Endothelial cell of umbilical vein (primary cell): Measurements from ENCODE around the gene LAD1. TPM values are rescaled to one million over a fixed set of nuclear protein-coding genes. Genes with fewer than 3 reads are reported as not detected.
A peak's percentile ranks its signal among the peaks of the same experiment; 100 is the strongest.

Experiments used
- BruUV-seq: library from RNA; stranded (reverse); fragments of 400-500 nt; replicated peaks from 2 replicates; lab custom pipeline; 2021; lab: Mats Ljungman, UMichigan
- CTCF ChIA-PET: fragments of 300-600, 350-600 bp; sonication (Branson Sonifier 250); formaldehyde crosslinking; loops from one replicate; lab custom pipeline; 2021; ENCODE audit warnings: antibody characterized with exemption, inconsistent platforms; lab: Charles Lee
- POLR2A ChIA-PET: fragments of 300-600, 350-600 bp; sonication (Branson Sonifier 250); formaldehyde crosslinking; loops from one replicate; lab custom pipeline; 2021; ENCODE audit warnings: antibody characterized with exemption, inconsistent platforms; lab: Charles Lee
- DNase-seq: peaks from one replicate; pipeline ENCODE4 v3.0.0-alpha.2; 2011; ENCODE audit warnings: low read depth, low spot score
- FAIRE-seq: peaks from 2 replicates; lab custom pipeline; 2011; peaks lifted over from hg19 to GRCh38; lab: Jason Lieb, UNC
- H2AFZ ChIP-seq: 2 replicates; pipeline ENCODE4 v1.6.0; 2012; ENCODE audit warnings: low read depth, low read length, control low read depth, inconsistent platforms
- H3K27ac ChIP-seq: 2 replicates; pipeline ENCODE4 v1.5.1; 2011; ENCODE audit warnings: low read depth, mild to moderate bottlenecking, control low read depth, low read length, moderate library complexity; ENCODE audit not compliant: insufficient read depth
- H3K27me3 ChIP-seq, 2 experiments: 2 replicates each; pipeline versions ENCODE4 v1.6.0 to v1.6.1; 2011; ENCODE audit warnings: low read length in 2 of 2, mixed read lengths in 1 of 2; ENCODE audit not compliant: control insufficient read depth in 2 of 2, insufficient read depth in 2 of 2
- H3K36me3 ChIP-seq, 2 experiments: 2 replicates in 1 of 2; 3 replicates in 1 of 2; pipeline ENCODE4 v1.5.1; 2011; ENCODE audit warnings: low read length in 2 of 2, mild to moderate bottlenecking in 1 of 2, moderate library complexity in 1 of 2; ENCODE audit not compliant: control insufficient read depth in 2 of 2, insufficient read depth in 2 of 2; ENCODE audit errors: extremely low read depth in 1 of 2
- H3K4me1 ChIP-seq: 3 replicates; pipeline ENCODE4 v1.5.1; 2011; ENCODE audit warnings: mild to moderate bottlenecking, low read length; ENCODE audit not compliant: control insufficient read depth, insufficient read depth; ENCODE audit errors: extremely low read depth
- H3K4me2 ChIP-seq: 2 replicates; pipeline ENCODE4 v1.6.1; 2011; ENCODE audit warnings: low read length, control low read depth, mixed read lengths; ENCODE audit not compliant: insufficient read depth
- H3K4me3 ChIP-seq, 3 experiments: fragments of 200-600 bp in 1 of 3; sonication (generic), shearing (Covaris generic) in 1 of 3; replicated peaks in 1 of 3; 2 replicates each; pipeline ENCODE4 v1.5.1; 2011 to 2016; ENCODE audit warnings: control low read depth in 3 of 3, low read length in 3 of 3, mild to moderate bottlenecking in 2 of 3, inconsistent platforms in 1 of 3, low read depth in 1 of 3, moderate library complexity in 1 of 3; ENCODE audit not compliant: insufficient read depth in 1 of 3
- H3K79me2 ChIP-seq: 2 replicates; pipeline ENCODE4 v1.6.0; 2012; ENCODE audit warnings: low read length, inconsistent platforms; ENCODE audit not compliant: control insufficient read depth, insufficient read depth
- H3K9ac ChIP-seq: replicated peaks from 2 replicates; pipeline ENCODE3; 2011; ENCODE audit warnings: low read length, control low read depth; ENCODE audit not compliant: insufficient read depth; ENCODE audit errors: extremely low read depth
- H3K9me1 ChIP-seq: replicated peaks from 3 replicates; pipeline ENCODE4 v1.6.0; 2011; ENCODE audit warnings: mild to moderate bottlenecking, low read length; ENCODE audit not compliant: control insufficient read depth, insufficient read depth; ENCODE audit errors: extremely low read depth
- H3K9me3 ChIP-seq: replicated peaks from 2 replicates; pipeline ENCODE4 v1.5.1; 2012; ENCODE audit warnings: low read length, inconsistent platforms; ENCODE audit not compliant: control insufficient read depth, insufficient read depth
- H4K20me1 ChIP-seq: replicated peaks from 2 replicates; pipeline ENCODE3; 2011; ENCODE audit warnings: mild to moderate bottlenecking, low read length; ENCODE audit not compliant: control insufficient read depth, insufficient read depth; ENCODE audit errors: extremely low read depth
- CTCF ChIP-seq, 2 donors: IDR thresholded peaks; 1 replicate in 1 of 2; 2 replicates in 1 of 2; pipeline ENCODE4 v1.5.1; 2011; ENCODE audit warnings: low read length in 2 of 2, mild to moderate bottlenecking in 2 of 2, moderate library complexity in 2 of 2, control low read depth in 1 of 2, inconsistent platforms in 1 of 2, low read depth in 1 of 2; ENCODE audit not compliant: insufficient read depth in 1 of 2; ENCODE audit errors: extremely low read depth in 1 of 2
- FOS ChIP-seq: IDR thresholded peaks from 2 replicates; pipeline ENCODE4 v1.6.1; 2011; ENCODE audit warnings: mild to moderate bottlenecking, low read length, moderate library complexity, borderline replicate concordance; ENCODE audit not compliant: insufficient read depth
- GATA2 ChIP-seq: IDR thresholded peaks from 2 replicates; pipeline ENCODE4 v1.7.0; 2011; ENCODE audit warnings: low read depth, mild to moderate bottlenecking, moderate library complexity, mixed read lengths, low read length; ENCODE audit not compliant: insufficient read length, insufficient read depth
- MYC ChIP-seq: IDR thresholded peaks from one replicate; pipeline ENCODE4 v1.6.1; 2011; ENCODE audit warnings: mild to moderate bottlenecking, low read depth, low read length
- POLR2A ChIP-seq: IDR thresholded peaks from 2 replicates; pipeline ENCODE4 v1.6.1; 2012; ENCODE audit warnings: low read depth, mild to moderate bottlenecking, control low read depth, low read length
- dilution Hi-C: fragments of 300-500 bp; cut with MboI; formaldehyde crosslinking; loops from one replicate; pipeline ENCODE4 v1.15.0; 2019; ENCODE audit warnings: low sequenced_read_pairs; ENCODE audit not compliant: extremely low pct_ligation_motif_present
- intact Hi-C: fragments of 100-400 bp; cut with micrococcal nuclease; formaldehyde crosslinking; loops from one replicate; pipeline ENCODE4 v1.10.0; 2022
- polyA plus RNA-seq, 4 experiments: library from polyadenylated mRNA; depleted of rRNA in 3 of 4; stranded (reverse) in 3 of 4; unstranded in 1 of 4; fragments of >200 nt; gene quantifications; 2 replicates each; pipeline versions ENCODE4 v1.2.1 to v1.2.3, GENCODE V29; 2011 to 2012; ENCODE audit warnings: missing spikeins in 1 of 4
- total RNA-seq: library from RNA; stranded (reverse); gene quantifications from 2 replicates; pipeline ENCODE4 v1.2.3, GENCODE V29; 2021

LAD1 gene
- total and polyA plus RNA-seq, 2 donors (not counting 3 experiments of a cell fraction or from before 2014, with no cell fraction given), result not detected

GRCh38 chr1:201386208-201386607 is 12.9 kb downstream of the LAD1 start:
- POLR2A ChIA-PET, result no interaction called here
- H3K9ac ChIP-seq, result no peak overlapping the region
- no peak for TF ChIP-seq POLR2A
- TF ChIP-seq MYC, result no peak
- TF ChIP-seq FOS, result no peak
- no peak for TF ChIP-seq GATA2

GRCh38 chr1:201385299-201385891 is 13.7 kb downstream of the LAD1 start:
- Histone ChIP-seq H3K79me2 (no peaks in the 10 kb centered on the region), H3K27ac (no peak overlapping the region), H3K27me3 (peaks cover 0 to 5% of the 10 kb centered on the region in 2 experiments), H3K4me1 (no peaks in the 10 kb centered on the region), H3K9me1 (no peaks in the 10 kb centered on the region), H3K4me2 (no peak overlapping the region), H3K9me3 (no peaks in the 10 kb centered on the region), H4K20me1 (no peaks in the 10 kb centered on the region), H2AFZ (no peak overlapping the region), H3K9ac (no peak overlapping the region), H3K4me3 (no peak overlapping the region), H3K36me3 (no peaks in the 10 kb centered on the region)
- no TSS peak for BruUV-seq
- POLR2A ChIA-PET, result no interaction called here
- peak; percentile 66 for FAIRE-seq
- dilution Hi-C loops (no loop called here), intact Hi-C loops (loop anchor here (1.0 kb wide), 1 partner anchor 128 kb away; no protein-coding TSS in a partner anchor)
- DNase-seq, result peak; percentile 23
- TF ChIP-seq FOS, result no peak
- peak; percentile 83 to 92 for TF ChIP-seq CTCF (IDR thresholded peaks at IDR 0.05; ENCODE audit: extremely low read depth in 1 of 2, insufficient read depth in 1 of 2, low read depth in 1 of 2, low read length in 2 of 2)
- no peak for TF ChIP-seq POLR2A
- CTCF ChIA-PET, result interaction anchor here (0.7 to 1.8 kb wide), 4 partner anchors 9 to 128 kb away, joined by 3 to 4 read pairs (median 4); no protein-coding TSS in a partner anchor

More at GRCh38 chr1:201386208-201386607, 12.9 kb downstream of the LAD1 start:
- H3K9me1 ChIP-seq, result no peaks in the 10 kb centered on the region
- H4K20me1 ChIP-seq, result no peaks in the 10 kb centered on the region
- H3K27ac ChIP-seq, result no peak overlapping the region
- H3K36me3 ChIP-seq, result no peaks in the 10 kb centered on the region
- dilution Hi-C loops (no loop called here), intact Hi-C loops (no loop called here)
- FAIRE-seq (no peak), DNase-seq (no peak)
- no peak overlapping the region for H3K4me3 ChIP-seq
- no peaks in the 10 kb centered on the region for H3K9me3 ChIP-seq
- H2AFZ ChIP-seq, result no peak overlapping the region
- BruUV-seq, result no TSS peak
- H3K27me3 ChIP-seq, result peaks cover 0 to 7% of the 10 kb centered on the region in 2 experiments
- H3K4me2 ChIP-seq, result no peak overlapping the region
- CTCF ChIA-PET, result interaction anchor here (0.7 to 1.8 kb wide), 4 partner anchors 9 to 127 kb away, joined by 3 to 4 read pairs (median 4); no protein-coding TSS in a partner anchor
- H3K4me1 ChIP-seq, result no peaks in the 10 kb centered on the region
- no peaks in the 10 kb centered on the region for H3K79me2 ChIP-seq
